ENCODE data around the gene SCRT2.
"Not testable (repeated sequence)": the region's sequence is repeated elsewhere in the genome, so short reads cannot be mapped to it uniquely, and the experiment has no call there.

Gene SCRT2

DNA sequence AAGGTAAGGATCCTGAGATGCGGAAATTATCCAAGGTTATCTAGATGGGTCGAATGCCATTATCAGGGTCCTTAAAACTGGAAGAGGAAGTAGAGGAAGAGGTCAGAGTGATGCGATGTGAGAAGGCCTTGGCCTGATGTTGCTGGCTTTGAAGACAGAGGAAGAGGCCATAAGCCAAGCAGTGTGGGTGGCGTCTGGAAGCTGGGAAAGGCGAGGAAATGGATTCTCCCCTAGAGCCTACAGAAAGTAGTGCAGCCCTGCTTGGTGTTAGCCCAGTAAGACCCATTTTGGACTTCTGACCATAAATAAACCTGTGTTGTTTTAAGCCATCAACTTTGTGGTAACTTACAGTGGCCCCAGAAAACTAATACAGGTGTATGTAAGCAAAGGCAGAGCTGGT is 24.6 kb downstream of the SCRT2 start:
- DNase-seq, result no peak

DNA sequence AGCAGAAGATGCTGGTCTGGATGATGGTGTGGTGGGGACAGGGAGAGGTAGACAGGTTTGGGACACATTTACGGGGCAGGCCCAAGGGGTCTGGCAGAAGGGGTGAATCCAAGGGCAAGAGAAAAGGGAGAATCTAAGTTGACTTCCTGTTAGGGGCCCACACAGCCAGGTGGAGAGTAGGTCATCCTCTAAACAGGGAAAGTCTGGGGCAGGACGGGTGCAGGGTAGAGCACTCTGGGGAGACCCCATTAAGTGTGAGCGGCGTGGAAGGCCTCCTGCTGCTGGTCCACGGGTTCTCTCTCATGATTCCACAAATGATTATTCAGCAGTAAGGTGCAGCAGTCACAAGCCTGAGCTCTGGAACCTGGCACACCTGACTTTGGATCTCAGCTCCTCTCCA is 25.3 kb downstream of the SCRT2 start:
- no peak for DNase-seq

DNA sequence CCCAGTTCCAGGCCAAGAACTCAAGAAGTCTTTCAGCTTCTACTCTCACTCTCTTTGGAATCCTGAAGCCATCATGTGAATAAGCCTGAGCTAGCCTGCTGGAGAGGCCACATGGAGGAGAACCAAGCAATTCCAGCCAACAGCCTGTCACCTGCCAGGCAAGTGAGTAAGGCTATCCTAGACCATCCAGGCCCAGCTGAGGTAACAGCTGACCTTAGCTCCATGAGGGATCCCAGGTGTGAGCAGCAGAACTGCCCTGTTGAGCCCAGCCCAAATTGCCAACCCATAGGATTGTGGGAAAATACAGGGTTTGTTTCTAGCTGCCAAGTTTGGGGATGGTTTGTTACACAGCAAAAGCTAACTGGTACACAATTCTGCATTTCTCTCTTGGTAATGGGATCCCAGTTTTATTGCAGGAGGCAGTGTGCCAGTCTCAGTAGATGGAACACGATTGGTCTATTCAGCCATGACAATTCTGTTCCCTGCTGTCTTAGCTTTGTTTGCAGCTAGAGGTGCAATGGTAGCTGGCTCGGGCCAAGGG is 28.1 kb downstream of the SCRT2 start:
- no peak for DNase-seq

DNA sequence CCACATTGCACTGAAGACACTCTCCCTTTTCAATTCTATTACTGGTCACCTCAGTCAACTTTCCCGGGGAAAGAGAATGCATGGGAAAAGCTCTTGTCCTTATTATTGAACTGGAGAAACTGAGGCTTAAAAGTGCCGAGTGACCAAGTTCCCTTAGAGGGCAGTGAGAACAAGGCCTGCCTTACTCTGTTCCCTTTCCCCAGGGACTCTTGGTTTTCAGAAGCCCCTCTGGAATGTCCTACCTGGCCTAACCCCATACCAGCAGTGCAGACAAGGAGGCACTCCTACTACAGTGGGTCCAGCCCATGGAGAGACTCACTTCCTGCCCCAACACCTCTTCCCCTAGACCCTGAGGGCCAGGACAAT is 28.8 kb downstream of the SCRT2 start:
- no peak for DNase-seq

DNA sequence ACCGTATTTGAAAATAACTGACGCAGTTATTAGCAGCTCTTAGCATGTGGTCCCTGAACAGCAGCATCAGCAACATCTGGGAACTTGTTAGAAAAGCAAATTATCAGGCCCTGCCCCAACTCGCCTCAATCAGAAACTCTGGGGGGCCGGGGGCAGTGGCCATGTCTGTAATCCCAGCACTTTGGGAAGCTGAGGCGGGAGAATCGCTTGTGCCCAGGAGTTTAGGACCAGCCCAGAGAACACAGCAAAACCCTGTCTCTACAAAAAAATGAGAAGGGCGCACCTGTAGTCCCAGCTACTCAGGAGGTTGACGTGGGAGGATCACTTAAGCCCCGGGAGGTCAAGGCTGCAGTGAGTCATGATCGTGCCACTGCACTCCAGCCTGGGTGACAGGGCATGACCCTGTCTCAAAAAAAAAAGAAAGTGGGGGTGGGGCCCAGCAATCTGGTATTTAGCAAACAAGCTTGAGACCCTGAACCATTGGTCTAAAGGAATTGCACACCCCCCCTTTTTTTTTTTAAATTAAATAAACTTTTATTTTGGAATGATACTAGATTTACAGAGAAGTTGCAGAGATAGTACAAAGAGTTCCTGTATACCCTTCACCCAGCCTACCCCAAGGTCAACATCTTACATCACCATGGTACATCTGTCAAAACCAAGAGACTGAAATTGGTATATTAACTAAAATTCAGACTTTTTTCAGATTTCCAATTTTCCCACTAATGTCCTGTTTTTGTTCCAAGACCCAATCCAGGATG is 29.3 kb downstream of the SCRT2 start:
- no peak for DNase-seq

DNA sequence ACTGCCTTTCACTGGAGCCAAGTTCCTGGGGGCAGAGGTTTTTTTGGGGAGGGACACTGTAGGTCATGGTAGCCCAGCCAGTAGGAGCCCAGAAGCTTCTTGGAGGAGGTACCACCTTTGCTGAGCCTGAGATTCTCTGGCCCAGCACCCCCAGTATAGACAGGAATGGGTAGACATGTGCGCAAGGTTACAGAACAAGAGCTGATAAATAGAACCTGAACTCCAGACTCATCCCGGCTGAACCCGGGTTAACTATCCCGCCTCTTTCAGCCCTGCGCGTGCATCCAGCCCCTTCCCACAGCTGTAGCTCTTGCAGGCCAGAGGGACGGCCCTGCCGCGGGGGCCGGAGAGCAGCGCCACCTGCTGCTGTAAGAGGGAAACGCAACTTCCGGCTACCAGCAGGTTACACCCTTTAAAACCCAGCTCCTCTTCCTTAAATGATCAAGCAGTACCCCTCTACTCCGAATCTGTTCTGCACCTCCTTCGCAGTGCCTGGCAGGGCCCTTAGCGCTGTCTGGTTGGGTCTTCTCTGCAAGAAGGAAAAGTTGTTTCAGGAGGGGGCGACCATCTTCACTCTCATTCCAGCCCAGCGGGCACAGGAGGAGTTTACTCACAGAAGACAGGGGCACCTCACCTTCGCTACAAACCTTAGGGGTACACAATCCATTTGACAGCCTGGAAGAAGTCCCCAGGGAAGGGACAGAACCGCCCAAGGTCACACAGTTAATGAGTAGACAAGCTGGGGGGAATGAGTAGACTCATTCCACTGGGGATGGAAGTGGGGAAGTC is 30.1 kb downstream of the SCRT2 start:
- peak; percentile 66 for DNase-seq

DNA sequence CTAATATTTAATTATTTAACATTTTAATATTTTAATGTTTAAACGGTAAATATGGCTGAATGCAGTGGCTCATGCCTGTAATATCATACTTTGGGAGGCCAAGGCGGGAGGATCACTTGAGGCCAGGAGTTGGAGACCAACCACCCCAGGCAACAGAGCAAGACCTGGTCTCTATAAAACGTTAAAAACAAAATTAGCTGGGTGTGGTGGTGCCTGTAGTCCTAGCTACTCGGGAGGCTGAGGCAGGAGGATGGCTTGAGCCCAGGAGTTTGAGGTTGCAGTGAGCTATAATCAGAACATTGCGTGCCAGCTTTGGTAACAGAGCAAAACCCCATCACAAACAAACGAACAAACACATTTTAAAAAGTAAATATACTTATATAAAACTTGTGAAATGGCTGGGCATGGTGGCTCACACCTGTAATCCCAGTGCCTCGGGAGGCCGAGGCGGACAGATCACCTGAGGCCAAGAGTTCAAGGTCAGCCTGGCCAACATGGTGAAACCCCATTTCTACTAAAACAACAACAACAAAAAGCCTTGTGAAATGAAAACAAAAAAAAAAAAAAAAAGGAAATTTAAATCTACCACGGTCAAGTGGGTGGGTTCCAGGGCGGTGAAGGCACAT is 30.8 kb downstream of the SCRT2 start:
- no peak for DNase-seq

DNA sequence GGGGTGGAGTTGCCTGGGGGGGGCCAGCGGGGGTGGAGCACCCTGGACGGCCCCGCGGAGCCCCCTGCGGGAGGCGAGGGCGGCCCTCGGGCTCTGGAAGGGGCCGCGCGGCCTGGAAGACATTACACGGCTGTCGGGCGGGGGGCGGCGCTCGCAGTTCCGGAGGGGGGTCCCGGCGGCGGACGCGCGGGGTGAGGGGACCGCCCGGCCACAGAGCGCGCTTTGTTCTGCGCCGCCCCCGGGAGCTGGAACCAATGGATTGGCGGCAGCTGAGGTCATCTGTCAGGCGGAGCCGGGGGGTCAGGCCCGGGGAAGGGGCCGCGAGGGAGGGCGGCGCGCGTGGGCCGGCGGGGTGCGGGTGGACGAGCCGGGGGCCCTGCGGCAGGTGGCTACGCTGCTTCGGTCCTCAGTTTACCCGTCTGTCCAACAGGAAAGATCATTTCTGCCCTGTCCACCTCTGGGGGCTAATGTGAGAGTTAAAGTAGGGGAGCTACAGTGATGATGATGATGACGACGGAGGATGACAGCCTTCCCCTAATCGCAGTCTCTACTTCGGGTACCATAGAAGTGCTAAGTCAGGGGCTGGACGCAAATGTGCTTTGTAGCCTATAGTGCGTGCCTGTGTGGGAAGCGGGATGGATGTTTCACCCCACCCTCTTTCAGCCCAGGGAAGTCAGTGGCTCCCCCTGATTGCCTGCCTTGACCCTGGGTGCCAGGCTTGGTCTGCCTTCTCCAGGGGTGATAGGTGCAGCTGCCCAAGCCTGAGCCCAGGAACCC is 33.0 kb downstream of the SCRT2 start:
- no peak for DNase-seq

DNA sequence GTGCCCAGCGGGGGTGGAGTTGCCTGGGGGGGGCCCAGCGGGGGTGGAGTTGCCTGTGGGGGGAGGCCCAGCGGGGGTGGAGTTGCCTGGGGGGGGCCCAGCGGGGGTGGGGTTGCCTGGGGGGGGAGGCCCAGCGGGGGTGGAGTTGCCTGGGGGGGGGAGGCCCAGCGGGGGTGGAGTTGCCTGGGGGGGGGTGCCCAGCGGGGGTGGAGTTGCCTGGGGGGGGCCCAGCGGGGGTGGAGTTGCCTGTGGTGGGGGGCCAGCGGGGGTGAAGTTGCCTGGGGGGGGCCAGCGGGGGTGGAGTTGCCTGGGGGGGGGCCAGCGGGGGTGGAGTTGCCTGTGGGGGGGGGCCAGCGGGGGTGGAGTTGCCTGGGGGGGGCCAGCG is 33.6 kb downstream of the SCRT2 start:
- DNase-seq, result not testable (repeated sequence)

DNA sequence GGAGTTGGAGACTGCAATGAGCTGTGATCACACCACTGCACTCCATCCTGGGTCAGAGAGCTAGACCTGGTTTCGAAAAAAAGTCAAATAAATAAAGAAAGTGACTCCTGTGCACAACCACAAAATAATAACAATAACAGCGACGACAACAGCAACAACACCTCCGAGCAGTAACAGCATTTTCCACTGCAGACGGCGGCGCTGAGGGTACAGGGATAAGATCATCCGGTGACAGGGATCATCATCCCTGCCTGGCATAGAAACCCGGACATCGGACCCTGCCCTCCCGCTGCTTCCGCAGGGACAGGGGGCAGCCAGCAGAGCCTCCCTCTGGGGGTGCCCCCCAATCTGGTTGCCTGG is 34.1 kb downstream of the SCRT2 start:
- DNase-seq, result no peak

DNA sequence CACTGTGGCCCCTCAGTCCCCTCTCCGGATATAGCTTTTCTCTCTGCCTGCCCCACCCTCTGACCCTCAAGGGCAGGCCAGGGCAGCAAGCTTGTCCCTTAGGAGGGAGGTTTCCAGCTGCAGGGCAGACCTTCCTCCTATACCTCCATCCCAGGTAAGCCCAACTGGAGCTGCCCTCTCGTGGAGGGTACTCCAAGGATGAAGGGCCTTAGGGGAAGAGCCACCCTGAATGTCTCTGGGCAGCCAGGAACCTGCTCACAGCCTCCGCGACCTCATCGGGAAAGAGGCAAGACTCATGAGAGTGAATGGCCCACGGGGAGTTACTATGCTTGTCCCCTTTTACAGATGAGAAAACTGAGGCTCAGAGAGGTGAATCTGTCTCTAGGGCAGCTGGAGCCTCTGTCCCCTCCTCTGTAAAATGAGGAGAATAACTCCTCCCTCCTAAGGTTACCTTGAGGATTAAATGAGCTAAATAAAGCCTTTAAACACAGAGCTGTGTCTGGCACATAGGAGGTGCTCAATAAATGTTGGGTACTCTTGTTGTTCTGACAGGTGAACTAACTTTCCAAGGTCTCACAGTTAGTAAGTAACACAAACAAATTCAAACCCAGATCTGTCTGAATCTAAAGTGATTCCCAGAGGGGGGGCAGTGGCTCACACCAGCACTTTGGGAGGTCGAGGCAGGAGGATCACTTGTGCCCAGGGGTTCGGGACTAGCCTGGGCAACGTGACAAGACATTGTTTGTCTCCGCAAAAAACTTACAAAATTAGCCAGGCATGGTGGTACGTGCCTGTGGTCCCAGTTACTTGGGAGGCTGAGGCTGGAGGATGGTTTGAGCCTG is 34.7 kb downstream of the SCRT2 start:
- no peak for DNase-seq

DNA sequence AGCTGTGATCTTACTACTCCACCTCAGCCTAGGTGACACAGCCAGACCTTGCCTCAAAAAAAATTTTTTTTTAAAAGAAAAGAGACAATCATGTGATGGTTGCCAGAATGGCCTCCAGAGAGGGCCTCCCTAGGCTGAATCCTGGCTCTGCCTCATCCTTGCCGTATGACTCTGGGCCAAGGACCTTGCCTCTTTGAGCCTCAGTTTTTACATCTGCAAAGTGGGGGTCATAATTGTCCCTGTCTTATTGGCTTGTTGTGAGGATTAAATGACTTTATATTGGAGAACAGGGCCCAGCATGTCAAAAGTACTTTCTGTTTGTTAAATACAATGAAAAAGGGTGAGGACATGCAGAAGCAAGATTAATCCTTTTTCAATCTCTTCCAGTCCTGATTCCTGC is 37.0 kb downstream of the SCRT2 start:
- no peak for DNase-seq

DNA sequence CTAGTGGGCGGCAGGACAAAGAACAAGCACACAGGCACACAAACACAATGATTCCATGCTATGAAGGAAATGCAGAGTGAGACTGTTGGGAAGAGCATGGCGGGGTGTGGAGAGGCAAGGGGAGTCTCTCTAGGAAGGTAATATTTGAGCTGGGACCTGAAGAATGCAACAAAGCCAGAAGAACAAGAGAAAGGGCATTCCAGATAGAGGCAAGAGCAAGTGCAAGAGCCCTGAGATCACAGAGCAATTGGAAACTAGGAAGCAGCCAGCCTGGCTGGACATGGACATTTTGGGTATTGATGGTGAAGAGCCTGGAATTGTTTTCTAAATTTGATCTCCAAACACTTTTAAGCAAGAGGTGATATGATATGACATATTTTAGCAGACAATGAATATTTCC is 38.0 kb downstream of the SCRT2 start:
- DNase-seq, result no peak

DNA sequence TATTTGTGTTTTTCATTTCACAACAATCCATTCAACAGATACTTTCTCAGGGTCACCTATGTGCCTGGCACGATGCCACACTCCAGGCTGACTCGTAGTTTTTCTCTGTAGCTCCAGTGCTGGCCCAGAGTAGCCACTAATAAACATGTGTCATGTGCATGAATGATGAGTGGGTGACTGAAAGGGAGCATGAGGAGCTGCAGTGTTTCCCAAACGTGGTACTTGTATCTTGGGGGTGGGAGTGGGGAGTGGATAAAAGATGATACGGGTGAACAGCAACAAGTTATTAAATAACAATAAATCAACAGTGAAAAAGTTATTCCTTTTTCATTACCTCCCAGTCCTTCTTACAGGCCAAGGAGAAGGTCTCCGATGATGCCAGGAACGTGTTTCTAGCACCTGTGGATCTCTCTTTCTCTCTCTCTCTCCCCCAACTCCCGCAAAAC is 39.7 kb downstream of the SCRT2 start:
- no peak for DNase-seq

DNA sequence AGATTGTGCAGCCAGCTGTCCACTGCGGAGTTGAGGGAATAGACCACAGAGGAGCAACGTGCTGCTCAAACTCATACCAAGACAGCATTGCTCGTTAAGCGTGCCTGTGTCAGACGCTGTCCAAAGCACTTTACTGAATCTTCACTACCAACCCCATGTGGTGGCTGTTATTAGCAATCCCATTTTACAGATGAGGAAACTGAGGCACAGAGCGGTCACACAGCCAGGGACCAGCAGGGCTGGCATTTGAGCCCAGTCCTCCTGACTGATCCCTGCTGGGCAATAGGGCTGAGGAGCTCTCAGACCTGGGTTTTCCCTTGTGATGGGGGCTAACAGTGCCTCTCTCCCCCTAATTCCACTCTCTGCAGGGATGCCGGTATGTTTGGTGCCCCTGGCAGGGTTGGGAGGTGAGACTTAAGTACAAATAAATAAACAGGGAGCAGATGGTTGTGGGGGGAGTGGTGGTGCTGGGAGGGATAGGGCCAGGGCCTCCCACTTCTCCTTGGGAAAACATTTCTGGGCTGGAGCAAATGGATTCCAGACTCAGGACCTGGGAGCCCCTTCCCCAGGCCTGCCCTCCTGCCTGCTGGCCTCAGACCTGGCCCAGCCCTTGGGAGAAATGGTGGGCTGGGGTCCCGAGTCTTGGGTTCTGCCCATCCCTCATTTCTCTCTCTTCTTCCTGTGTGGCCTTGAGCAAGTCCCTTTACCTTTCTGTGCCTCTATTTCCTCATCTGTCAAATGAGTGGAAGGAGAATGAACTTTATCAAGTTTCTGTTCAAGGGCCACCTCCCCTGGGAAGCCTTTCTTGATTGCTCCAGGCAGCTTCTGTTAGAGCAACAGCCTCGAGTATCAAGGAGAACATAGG is 40.3 kb downstream of the SCRT2 start:
- DNase-seq, result no peak

DNA sequence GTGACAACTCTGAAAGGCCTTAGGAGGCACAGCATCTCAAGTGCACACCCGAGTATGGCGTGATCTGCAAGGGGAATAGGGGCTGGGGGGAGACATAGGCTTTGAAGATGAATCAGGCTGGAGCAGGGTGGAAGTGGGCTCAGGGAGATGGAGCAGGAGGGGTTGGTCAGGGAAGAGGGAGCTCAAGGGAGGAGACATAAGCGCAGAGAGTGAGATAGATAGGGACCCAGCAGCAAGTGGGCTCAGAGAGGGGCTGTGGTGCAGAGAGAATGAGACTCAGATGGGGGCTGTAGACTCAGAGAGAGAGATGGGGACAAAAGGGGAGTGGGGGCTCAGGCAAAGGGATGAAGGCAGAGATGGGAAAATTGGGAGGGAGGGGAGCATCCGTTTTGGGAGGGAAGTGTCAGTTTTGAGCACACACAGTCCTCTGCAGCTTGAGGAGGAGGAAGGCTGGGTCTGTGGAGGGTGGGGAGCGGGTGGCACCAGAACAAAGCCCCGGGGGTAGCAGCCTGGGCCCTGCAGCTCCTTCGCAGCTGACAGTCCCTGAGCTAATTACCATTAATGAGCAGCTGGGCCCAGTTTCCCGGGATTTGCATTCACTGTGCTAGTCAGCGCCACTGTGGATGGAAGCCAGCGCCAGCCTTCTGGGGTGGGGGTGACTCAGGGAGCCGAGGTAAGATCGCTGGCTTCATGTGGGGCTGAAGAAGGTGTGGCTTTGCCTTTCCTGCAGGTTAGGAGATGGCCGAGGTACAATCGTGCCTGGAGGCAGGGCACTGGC is 41.3 kb downstream of the SCRT2 start:
- no peak for DNase-seq

DNA sequence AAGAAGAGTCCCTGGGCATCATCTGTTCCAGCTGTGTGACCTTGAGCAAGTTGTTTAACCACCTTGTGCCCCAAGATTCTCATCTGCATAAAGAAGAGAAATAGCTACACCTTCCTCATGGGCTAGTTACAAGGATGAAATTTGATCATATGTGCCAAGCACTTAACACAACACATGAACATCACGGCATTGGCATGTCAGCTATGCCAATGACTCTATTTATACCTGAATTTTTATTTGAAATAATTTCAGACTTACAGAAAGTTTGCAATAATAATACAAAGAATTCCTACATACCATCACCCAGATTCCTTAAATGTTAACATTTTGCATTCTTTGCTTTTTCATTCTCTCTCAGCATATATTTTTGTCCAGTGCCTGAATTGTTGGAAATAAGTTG is 44.5 kb downstream of the SCRT2 start:
- DNase-seq, result no peak

DNA sequence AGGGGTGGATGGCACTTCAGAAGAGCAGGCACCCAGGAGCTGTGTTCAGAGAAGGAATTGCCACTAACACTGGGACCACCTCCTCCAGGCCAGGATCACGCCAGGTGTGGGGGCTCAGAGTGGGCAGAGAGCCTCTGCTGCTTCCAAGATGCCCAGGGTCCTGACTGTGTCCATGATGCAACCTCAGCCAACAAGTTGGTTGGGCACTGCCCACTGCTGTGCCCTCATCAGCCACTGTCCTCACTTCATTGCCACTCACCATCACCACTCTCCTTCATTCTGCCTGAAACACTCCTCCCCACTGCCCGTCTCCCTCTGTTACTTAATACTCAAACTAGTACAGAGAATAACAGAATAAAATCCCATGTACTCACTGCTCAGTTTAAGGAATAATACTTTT is 49.0 kb downstream of the SCRT2 start:
- no peak for DNase-seq

DNA sequence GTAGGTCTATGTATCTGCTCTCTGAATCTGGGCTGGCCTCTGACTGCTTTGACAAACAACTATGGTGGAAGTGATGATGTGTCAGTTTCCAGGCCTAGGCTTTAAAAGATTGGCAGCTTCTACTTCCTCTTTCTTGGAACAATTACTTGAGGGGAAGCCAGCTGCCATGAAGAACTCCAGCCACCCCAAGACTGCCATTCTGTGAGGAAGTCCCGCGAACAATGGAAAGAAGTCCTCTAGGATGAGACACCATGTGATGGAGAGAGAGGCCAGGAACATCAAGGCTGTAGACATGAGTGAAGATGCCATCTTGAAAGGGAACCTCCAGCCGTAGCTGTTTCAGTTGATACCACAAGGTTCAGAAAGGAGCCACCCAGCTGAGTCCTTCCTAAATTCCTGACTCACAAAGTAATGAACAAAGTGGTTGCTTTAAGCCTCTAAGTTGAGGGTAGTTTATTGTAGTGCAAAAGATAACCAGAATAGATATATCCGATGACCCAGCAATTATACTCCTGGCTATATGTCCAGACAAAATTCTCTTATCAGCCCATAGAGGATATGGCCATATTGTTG is 50.2 kb downstream of the SCRT2 start:
- no peak for DNase-seq

DNA sequence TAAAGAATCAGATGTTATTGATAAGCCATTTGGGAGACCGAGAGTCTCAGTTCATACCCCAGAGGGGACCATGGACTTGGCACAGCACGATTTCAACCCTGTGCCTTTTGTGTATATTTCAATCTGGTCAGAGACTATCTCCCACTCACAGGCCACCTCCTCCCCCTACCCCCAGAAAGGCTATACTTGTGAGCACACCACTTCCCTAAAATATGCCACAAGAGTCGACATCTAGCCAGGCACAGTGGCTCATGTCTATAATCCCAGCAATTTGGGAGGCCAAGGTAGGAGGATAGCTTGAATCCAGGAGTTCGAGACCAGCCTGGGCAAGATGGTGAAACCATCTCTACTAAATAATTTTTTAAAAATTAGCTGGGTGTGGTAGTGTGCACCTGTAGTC is 51.9 kb downstream of the SCRT2 start:
- no peak for DNase-seq
